Peyer's patch (tissue), 4 donors: Measurements from ENCODE around the gene MYO1D.

ENCODE experiments used
- CTCF ChIP-seq, 6 experiments: fragments of 450-650 bp in 4 of 6; fragments of 200-600 bp in 2 of 6; sonication (generic) in 1 of 6; IDR thresholded peaks; one replicate each; pipeline ENCODE4 v1.5.1; 2017 to 2019; ENCODE audit warnings: antibody characterized with exemption in 6 of 6, mild to moderate bottlenecking in 3 of 6, moderate library complexity in 1 of 6
- POLR2A ChIP-seq, 2 donors: fragments of 450-650 bp; IDR thresholded peaks; one replicate each; pipeline ENCODE4 v1.5.1; 2017; ENCODE audit warnings: antibody characterized with exemption in 2 of 2, mild to moderate bottlenecking in 2 of 2, moderate library complexity in 2 of 2

DNA sequence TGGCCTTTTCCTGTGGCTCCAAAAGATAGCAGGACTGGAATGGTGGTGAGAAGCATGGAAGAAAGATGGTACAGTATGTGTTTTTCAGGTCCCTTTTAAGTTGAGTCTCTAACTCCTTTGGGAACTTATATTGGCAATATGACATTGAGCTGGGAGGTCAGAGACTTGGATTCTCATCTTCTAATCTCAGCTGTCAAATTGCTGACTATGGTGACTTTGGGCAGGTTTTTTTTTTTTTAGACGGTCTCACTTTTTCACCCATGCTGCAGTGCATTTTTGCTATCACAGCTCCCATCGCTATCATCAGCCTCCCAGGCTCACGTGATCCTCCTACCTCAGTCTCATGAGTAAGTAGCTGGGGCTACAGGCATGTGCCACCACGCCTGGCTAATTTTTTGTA, 405.3 kb downstream of the MYO1D start:
- TF ChIP-seq POLR2A (IDR thresholded peaks at IDR 0.05) (no peak), CTCF (IDR thresholded peaks at IDR 0.05) (no peak)
